PC-9 (cell line): ENCODE data around the gene ARL2. TPM values are rescaled to one million over a fixed set of nuclear protein-coding genes. Genes with fewer than 3 reads are reported as not detected.

Experiments used
- BruUV-seq: library from RNA; stranded (reverse); fragments of 400-500 nt; replicated peaks from 2 replicates; lab custom pipeline; 2021; lab: Mats Ljungman, UMichigan
- CTCF ChIA-PET: fragments of 300-600 bp; sonication (Branson Sonifier 250); formaldehyde crosslinking; loops from one replicate; lab custom pipeline; 2022; ENCODE audit warnings: antibody characterized with exemption; lab: Charles Lee
- POLR2A ChIA-PET: fragments of 300-600 bp; sonication (Branson Sonifier 250); formaldehyde crosslinking; loops from one replicate; lab custom pipeline; 2022; ENCODE audit warnings: antibody characterized with exemption; ENCODE audit not compliant: unreplicated experiment; lab: Charles Lee
- DNase-seq, 2 experiments: peaks; one replicate each; pipeline versions ENCODE4 v3.0.0 to v3.0.0-alpha.2; 2015 to 2022; ENCODE audit warnings: mixed read lengths in 1 of 2
- H2AFZ ChIP-seq: fragments of 200-600 bp; sonication (generic); 2 replicates; pipeline ENCODE4 v1.8.1; 2017; ENCODE audit warnings: antibody characterized with exemption
- H3F3A ChIP-seq: fragments of 200-600 bp; sonication (generic); 2 replicates; pipeline ENCODE4 v1.8.1; 2017; ENCODE audit warnings: antibody characterized with exemption, mild to moderate bottlenecking, low read depth; ENCODE audit not compliant: insufficient read depth
- H3K27ac ChIP-seq: fragments of 200-600 bp; sonication (generic); 2 replicates; pipeline ENCODE4 v1.6.1; 2016; ENCODE audit warnings: mixed run types
- H3K27me3 ChIP-seq: fragments of 200-600 bp; sonication (generic); 2 replicates; pipeline ENCODE4 v1.6.1; 2016; ENCODE audit warnings: low read depth, mixed run types; ENCODE audit not compliant: insufficient read depth
- H3K36me3 ChIP-seq: fragments of 200-600 bp; sonication (generic); 2 replicates; pipeline ENCODE4 v1.6.1; 2016; ENCODE audit warnings: low read depth, mixed run types
- H3K4me1 ChIP-seq: fragments of 200-600 bp; sonication (generic); replicated peaks from 2 replicates; pipeline ENCODE4 v1.6.1; 2016; ENCODE audit warnings: mixed run types; ENCODE audit not compliant: insufficient read depth
- H3K4me2 ChIP-seq: fragments of 200-600 bp; sonication (generic); 2 replicates; pipeline ENCODE4 v1.6.1; 2017; ENCODE audit warnings: mixed run types
- H3K4me3 ChIP-seq: fragments of 200-600 bp; sonication (generic); 2 replicates; pipeline ENCODE4 v1.6.1; 2016; ENCODE audit warnings: mixed run types
- H3K79me2 ChIP-seq: fragments of 200-600 bp; sonication (generic); 2 replicates; pipeline ENCODE4 v1.6.1; 2017; ENCODE audit warnings: low read depth, mixed run types
- H3K9me2 ChIP-seq: fragments of 200-600 bp; sonication (generic); 2 replicates; pipeline ENCODE4 v1.8.1; 2017; ENCODE audit warnings: mild to moderate bottlenecking; ENCODE audit not compliant: insufficient read depth
- H3K9me3 ChIP-seq: fragments of 200-600 bp; sonication (generic); 2 replicates; pipeline ENCODE4 v1.8.1; 2016; ENCODE audit warnings: low read depth; ENCODE audit not compliant: insufficient read depth
- H4K20me1 ChIP-seq: fragments of 200-600 bp; sonication (generic); 2 replicates; pipeline ENCODE4 v1.8.1; 2017; ENCODE audit not compliant: insufficient read depth
- EZH2 ChIP-seq: fragments of 200-600 bp; sonication (generic); IDR thresholded peaks from 2 replicates; pipeline ENCODE4 v1.8.0; 2017; ENCODE audit warnings: antibody characterized with exemption, low read depth
- intact Hi-C: fragments of 100-400 bp; cut with micrococcal nuclease; formaldehyde crosslinking; loops from one replicate; pipeline ENCODE4 v1.10.0; 2022; ENCODE audit not compliant: unreplicated experiment
- microRNA-seq: library from miRNA; unstranded; fragments of <30 nt; microRNA quantifications from one replicate; pipeline ENCODE4 v1.2.0, GENCODE V29; 2021; ENCODE audit warnings: borderline number of aligned reads, borderline replicate concordance
- total RNA-seq: library from RNA; stranded (reverse); gene quantifications from 2 replicates; pipeline ENCODE4 v1.2.3, GENCODE V29; 2021
- TF ChIP-seq, protein P1 (sequence below): fragments of 200-600 bp; sonication (generic); conservative IDR thresholded peaks from 2 replicates; pipeline ENCODE4 v1.6.1; 2017; ENCODE audit warnings: mixed run types, antibody characterized with exemption, mild to moderate bottlenecking, moderate library complexity

ARL2 gene
- total RNA-seq, 1 experiment from 2014 or later = 97.5 TPM

DNA sequence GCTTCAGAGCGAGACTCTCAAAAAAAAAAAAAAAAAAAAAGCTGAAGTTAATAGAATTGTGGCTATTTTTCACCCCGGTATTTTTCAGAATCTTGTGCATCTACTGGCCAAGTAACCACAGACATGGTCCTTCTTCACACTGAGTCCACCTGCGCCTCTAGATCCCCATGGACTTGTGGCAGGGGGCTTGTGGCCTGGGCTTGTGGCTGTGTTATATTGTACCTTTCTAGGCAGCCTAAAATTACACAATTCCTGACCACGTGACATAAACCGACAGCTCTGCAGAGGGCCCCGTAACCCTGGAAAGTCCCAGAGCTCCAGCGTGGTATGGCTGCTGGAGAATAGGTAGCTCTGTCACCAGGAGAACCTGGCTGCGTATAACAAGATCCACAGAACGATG lies 55.3 kb downstream of the ARL2 start:
- no peak overlapping the region for H2AFZ ChIP-seq
- H3K4me2 ChIP-seq = no peak overlapping the region
- TF ChIP-seq, protein P1, sequence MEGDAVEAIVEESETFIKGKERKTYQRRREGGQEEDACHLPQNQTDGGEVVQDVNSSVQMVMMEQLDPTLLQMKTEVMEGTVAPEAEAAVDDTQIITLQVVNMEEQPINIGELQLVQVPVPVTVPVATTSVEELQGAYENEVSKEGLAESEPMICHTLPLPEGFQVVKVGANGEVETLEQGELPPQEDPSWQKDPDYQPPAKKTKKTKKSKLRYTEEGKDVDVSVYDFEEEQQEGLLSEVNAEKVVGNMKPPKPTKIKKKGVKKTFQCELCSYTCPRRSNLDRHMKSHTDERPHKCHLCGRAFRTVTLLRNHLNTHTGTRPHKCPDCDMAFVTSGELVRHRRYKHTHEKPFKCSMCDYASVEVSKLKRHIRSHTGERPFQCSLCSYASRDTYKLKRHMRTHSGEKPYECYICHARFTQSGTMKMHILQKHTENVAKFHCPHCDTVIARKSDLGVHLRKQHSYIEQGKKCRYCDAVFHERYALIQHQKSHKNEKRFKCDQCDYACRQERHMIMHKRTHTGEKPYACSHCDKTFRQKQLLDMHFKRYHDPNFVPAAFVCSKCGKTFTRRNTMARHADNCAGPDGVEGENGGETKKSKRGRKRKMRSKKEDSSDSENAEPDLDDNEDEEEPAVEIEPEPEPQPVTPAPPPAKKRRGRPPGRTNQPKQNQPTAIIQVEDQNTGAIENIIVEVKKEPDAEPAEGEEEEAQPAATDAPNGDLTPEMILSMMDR = no peak
- TF ChIP-seq EZH2 = no peak
- intact Hi-C loops = no loop called here
- no peaks in the 10 kb centered on the region for H3K4me1 ChIP-seq
- no peak overlapping the region for H3K4me3 ChIP-seq
- no peaks in the 10 kb centered on the region for H3F3A ChIP-seq
- no peaks in the 10 kb centered on the region for H3K9me3 ChIP-seq
- no peak for DNase-seq
- H3K9me2 ChIP-seq = no peaks in the 10 kb centered on the region
- no peaks in the 10 kb centered on the region for H3K79me2 ChIP-seq
- no peaks in the 10 kb centered on the region for H3K36me3 ChIP-seq
- no TSS peak for BruUV-seq
- H3K27me3 ChIP-seq = no peaks in the 10 kb centered on the region
- CTCF ChIA-PET = interaction anchor here (0.5 to 0.6 kb wide), 5 partner anchors 20 to 318 kb away, joined by 3 to 7 read pairs (median 4); no protein-coding TSS in a partner anchor
- no peaks in the 10 kb centered on the region for H4K20me1 ChIP-seq
- POLR2A ChIA-PET = interaction anchor here (0.7 kb wide), 1 partner anchor 114 kb away, joined by 6 read pairs; no protein-coding TSS in a partner anchor
- H3K27ac ChIP-seq = no peak overlapping the region

Small RNAs within 50 kb of the gene (microRNA-seq; reads per million reads assigned to microRNA genes)
- not detected for gene MIR6879

Other genes starting within 250 kb of the ARL2 start
- 253 and 336 TPM in 2 replicates for gene SF1, start 235.6 kb upstream of the ARL2 start, total RNA-seq
- gene MAP4K2, start 210.9 kb upstream of the ARL2 start, total RNA-seq = 32.6 and 34.3 TPM in 2 replicates
- gene MEN1, start 203.6 kb upstream of the ARL2 start, total RNA-seq = 48.7 and 61.6 TPM in 2 replicates
- gene CDC42BPG, start 169.5 kb upstream of the ARL2 start, total RNA-seq = 31.3 and 33.8 TPM in 2 replicates
- 110 and 134 TPM in 2 replicates for gene EHD1, start 135.5 kb upstream of the ARL2 start, total RNA-seq
- gene ATG2A, start 97.0 kb upstream of the ARL2 start, total RNA-seq = 48.2 and 53.2 TPM in 2 replicates
- 13.7 and 13.9 TPM in 2 replicates for gene PPP2R5B, start 89.5 kb upstream of the ARL2 start, total RNA-seq
- gene GPHA2, start 78.3 kb upstream of the ARL2 start, total RNA-seq = 1.0 and 2.1 TPM in 2 replicates
- 4.5 and 7.1 TPM in 2 replicates for gene MAJIN, start 42.1 kb upstream of the ARL2 start, total RNA-seq
- gene BATF2, start 17.2 kb upstream of the ARL2 start, total RNA-seq = 0.46 and 1.2 TPM in 2 replicates
- 38.2 and 40.6 TPM in 2 replicates for gene SNX15, start 13.3 kb downstream of the ARL2 start, total RNA-seq
- gene SAC3D1, start 27.1 kb downstream of the ARL2 start, total RNA-seq = 33.9 and 48.0 TPM in 2 replicates
- not detected in 2 replicates for gene NAALADL1, start 44.4 kb downstream of the ARL2 start, total RNA-seq
- 86.4 and 97.8 TPM in 2 replicates for gene CDCA5, start 69.9 kb downstream of the ARL2 start, total RNA-seq
- gene ZFPL1, start 70.1 kb downstream of the ARL2 start, total RNA-seq = 63.6 and 68.2 TPM in 2 replicates
- gene VPS51, start 82.1 kb downstream of the ARL2 start, total RNA-seq = 113 and 279 TPM in 2 replicates
- gene TM7SF2, start 97.7 kb downstream of the ARL2 start, total RNA-seq = 49.5 and 72.3 TPM in 2 replicates
- 13.7 and 22.3 TPM in 2 replicates for gene ZNHIT2, start 103.5 kb downstream of the ARL2 start, total RNA-seq
- gene FAU, start 108.0 kb downstream of the ARL2 start, total RNA-seq = 973 and 1,165 TPM in 2 replicates
- gene MRPL49, start 108.2 kb downstream of the ARL2 start, total RNA-seq = 84.5 and 95.0 TPM in 2 replicates
- 40.9 and 51.5 TPM in 2 replicates for gene SYVN1, start 120.4 kb downstream of the ARL2 start, total RNA-seq
- gene SPDYC, start 156.1 kb downstream of the ARL2 start, total RNA-seq = not detected in 2 replicates
- 502 and 559 TPM in 2 replicates for gene CAPN1, start 167.8 kb downstream of the ARL2 start, total RNA-seq
- gene POLA2, start 247.8 kb downstream of the ARL2 start, total RNA-seq = 37.1 and 39.3 TPM in 2 replicates